ENCODE measurements around the gene ENPP3.
A peak's percentile ranks its signal among the peaks of the same experiment; 100 is the strongest.

ENPP3 gene

GRCh38 chr6:131631625-131632289 lies 5.3 kb upstream of the ENPP3 start:
- H3K4me3 ChIP-seq (ENCODE audit: low read length), result no peak overlapping the region
- no peak for TF ChIP-seq ZNF274 (IDR thresholded peaks at IDR 0.05; ENCODE audit: low read depth, low read length)

GRCh38 chr6:131635384-131636340 lies 1.4 kb upstream of the ENPP3 start:
- TF ChIP-seq ZNF274 (IDR thresholded peaks at IDR 0.05; ENCODE audit: low read depth, low read length), result no peak

GRCh38 chr6:131638013-131638412 lies 911 bp downstream of the ENPP3 start:
- no peak for TF ChIP-seq ZNF274 (IDR thresholded peaks at IDR 0.05; ENCODE audit: low read depth, low read length)
- H3K4me3 ChIP-seq (ENCODE audit: low read length), result no peak overlapping the region

More at GRCh38 chr6:131635384-131636340, 1.4 kb upstream of the ENPP3 start:
- peak overlapping the region; percentile 9; the same call in 1 of the 2 replicates for H3K4me3 ChIP-seq (ENCODE audit: low read length)

GRCh38 chr6:131640100-131640499 lies 3.0 kb downstream of the ENPP3 start:
- H3K4me3 ChIP-seq (ENCODE audit: low read length), result no peak overlapping the region
- TF ChIP-seq ZNF274 (IDR thresholded peaks at IDR 0.05; ENCODE audit: low read depth, low read length), result no peak

GRCh38 chr6:131640576-131640975 lies 3.5 kb downstream of the ENPP3 start:
- no peak overlapping the region for H3K4me3 ChIP-seq (ENCODE audit: low read length)
- TF ChIP-seq ZNF274 (IDR thresholded peaks at IDR 0.05; ENCODE audit: low read depth, low read length), result no peak

- no peak for TF ChIP-seq ZNF274 (IDR thresholded peaks at IDR 0.05; ENCODE audit: low read depth, low read length)
Measured at GRCh38 chr6:131641554-131641953, 4.5 kb downstream of the ENPP3 start.

GRCh38 chr6:131642565-131642964 lies 5.5 kb downstream of the ENPP3 start:
- TF ChIP-seq ZNF274 (IDR thresholded peaks at IDR 0.05; ENCODE audit: low read depth, low read length), result no peak

More at GRCh38 chr6:131641554-131641953, 4.5 kb downstream of the ENPP3 start:
- no peak overlapping the region for H3K4me3 ChIP-seq (ENCODE audit: low read length)

GRCh38 chr6:131642987-131643611 lies 6.0 kb downstream of the ENPP3 start:
- H3K4me3 ChIP-seq (ENCODE audit: low read length), result no peak overlapping the region

More at GRCh38 chr6:131642565-131642964, 5.5 kb downstream of the ENPP3 start:
- no peak overlapping the region for H3K4me3 ChIP-seq (ENCODE audit: low read length)

GRCh38 chr6:131643855-131644460 lies 6.9 kb downstream of the ENPP3 start:
- TF ChIP-seq ZNF274 (IDR thresholded peaks at IDR 0.05; ENCODE audit: low read depth, low read length), result no peak
- no peak overlapping the region for H3K4me3 ChIP-seq (ENCODE audit: low read length)

More at GRCh38 chr6:131642987-131643611, 6.0 kb downstream of the ENPP3 start:
- no peak for TF ChIP-seq ZNF274 (IDR thresholded peaks at IDR 0.05; ENCODE audit: low read depth, low read length)

- H3K4me3 ChIP-seq (ENCODE audit: low read length), result no peak overlapping the region
- no peak for TF ChIP-seq ZNF274 (IDR thresholded peaks at IDR 0.05; ENCODE audit: low read depth, low read length)
Measured at GRCh38 chr6:131644921-131645320, 7.8 kb downstream of the ENPP3 start.

- TF ChIP-seq ZNF274 (IDR thresholded peaks at IDR 0.05; ENCODE audit: low read depth, low read length), result no peak
- H3K4me3 ChIP-seq (ENCODE audit: low read length), result no peak overlapping the region
Measured at GRCh38 chr6:131645846-131646245, 8.7 kb downstream of the ENPP3 start.

- no peak for TF ChIP-seq ZNF274 (IDR thresholded peaks at IDR 0.05; ENCODE audit: low read depth, low read length)
Measured at GRCh38 chr6:131646249-131646670, 9.2 kb downstream of the ENPP3 start.

GRCh38 chr6:131651782-131652181 lies 14.7 kb downstream of the ENPP3 start:
- no peak for TF ChIP-seq ZNF274 (IDR thresholded peaks at IDR 0.05; ENCODE audit: low read depth, low read length)
- no peak overlapping the region for H3K4me3 ChIP-seq (ENCODE audit: low read length)

More at GRCh38 chr6:131646249-131646670, 9.2 kb downstream of the ENPP3 start:
- H3K4me3 ChIP-seq (ENCODE audit: low read length), result no peak overlapping the region

GRCh38 chr6:131652472-131652871 lies 15.4 kb downstream of the ENPP3 start:
- TF ChIP-seq ZNF274 (IDR thresholded peaks at IDR 0.05; ENCODE audit: low read depth, low read length), result no peak
- no peak overlapping the region for H3K4me3 ChIP-seq (ENCODE audit: low read length)

Measured in GM08714 (cell line).